ENCODE data around the gene ZGPAT.
A peak's percentile ranks its signal among the peaks of the same experiment; 100 is the strongest.

Gene ZGPAT

GRCh38 chr20:63692436-63693082 lies 15.3 kb upstream of the ZGPAT start:
- DNase-seq, result no peak

- DNase-seq, result no peak
Observed at GRCh38 chr20:63693083-63693732, 14.6 kb upstream of the ZGPAT start.

- no peak for DNase-seq
Observed at GRCh38 chr20:63693733-63694583, 13.9 kb upstream of the ZGPAT start.

GRCh38 chr20:63694584-63695423 lies 13.0 kb upstream of the ZGPAT start:
- DNase-seq, result no peak

- DNase-seq, result no peak
Observed at GRCh38 chr20:63695424-63696305, 12.2 kb upstream of the ZGPAT start.

GRCh38 chr20:63696306-63696627 lies 11.6 kb upstream of the ZGPAT start:
- DNase-seq, result peak in 1 of 2 donors; percentile 16

GRCh38 chr20:63696628-63697356 lies 11.0 kb upstream of the ZGPAT start, which contains the start of gene TNFRSF6B:
Gene TNFRSF6B (plus strand): TSS chr20:63696652. CDS start chr20:63696768, 116 bp downstream.
- DNase-seq, result no peak

GRCh38 chr20:63697357-63697867 lies 10.4 kb upstream of the ZGPAT start:
- DNase-seq, result no peak

GRCh38 chr20:63697868-63698545 lies 9.8 kb upstream of the ZGPAT start:
- no peak for DNase-seq

- DNase-seq, result peak; percentile 18 to 42
Observed at GRCh38 chr20:63698739-63699465, 8.9 kb upstream of the ZGPAT start.

- DNase-seq, result no peak
Observed at GRCh38 chr20:63699466-63700198, 8.2 kb upstream of the ZGPAT start.

GRCh38 chr20:63700199-63701050 lies 7.4 kb upstream of the ZGPAT start:
- DNase-seq, result no peak

- DNase-seq, result no peak
Observed at GRCh38 chr20:63701051-63701328, 6.8 kb upstream of the ZGPAT start.

GRCh38 chr20:63701329-63702035 lies 6.4 kb upstream of the ZGPAT start:
- no peak for DNase-seq

GRCh38 chr20:63702036-63702665 lies 5.7 kb upstream of the ZGPAT start:
- DNase-seq, result no peak

GRCh38 chr20:63702751-63703470 lies 4.9 kb upstream of the ZGPAT start:
- DNase-seq, result no peak

Data from inflammatory macrophage treated with lipopolysaccharide for 1 hour (primary cell).